ENCODE results near the gene LRFN2.

GRCh38 chr6:40376113-40376650 is 211.0 kb downstream of the LRFN2 start:
- no peak for TF ChIP-seq CTCF (IDR thresholded peaks at IDR 0.05)
- no peak for TF ChIP-seq POLR2AphosphoS5 (IDR thresholded peaks at IDR 0.05)
- no peak for TF ChIP-seq POLR2A (IDR thresholded peaks at IDR 0.05)

Data from prostate gland (tissue), 2 donors.